ENCODE measurements around the gene KDM6B.

DNA sequence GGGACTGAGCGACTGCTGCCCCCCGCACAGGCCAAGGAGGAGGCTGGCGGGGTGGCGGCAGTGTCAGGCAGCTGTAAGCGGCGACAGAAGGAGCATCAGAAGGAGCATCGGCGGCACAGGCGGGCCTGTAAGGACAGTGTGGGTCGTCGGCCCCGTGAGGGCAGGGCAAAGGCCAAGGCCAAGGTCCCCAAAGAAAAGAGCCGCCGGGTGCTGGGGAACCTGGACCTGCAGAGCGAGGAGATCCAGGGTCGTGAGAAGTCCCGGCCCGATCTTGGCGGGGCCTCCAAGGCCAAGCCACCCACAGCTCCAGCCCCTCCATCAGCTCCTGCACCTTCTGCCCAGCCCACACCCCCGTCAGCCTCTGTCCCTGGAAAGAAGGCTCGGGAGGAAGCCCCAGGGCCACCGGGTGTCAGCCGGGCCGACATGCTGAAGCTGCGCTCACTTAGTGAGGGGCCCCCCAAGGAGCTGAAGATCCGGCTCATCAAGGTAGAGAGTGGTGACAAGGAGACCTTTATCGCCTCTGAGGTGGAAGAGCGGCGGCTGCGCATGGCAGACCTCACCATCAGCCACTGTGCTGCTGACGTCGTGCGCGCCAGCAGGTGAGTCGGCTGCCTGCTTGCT lies 15.2 kb downstream of the KDM6B start:
- TF ChIP-seq GATA2 (IDR thresholded peaks at IDR 0.05; ENCODE audit: low read depth, low read length): no peak
- no peak for TF ChIP-seq GATA3 (IDR thresholded peaks at IDR 0.05; ENCODE audit: low read depth, low read length)
